ELR (cell line): ENCODE results near the gene ZNF516.

Source experiments
- DNase-seq: peaks from one replicate; pipeline ENCODE4 v3.0.0-alpha.2; 2015; ENCODE audit warnings: low read depth

The ZNF516 gene

GRCh38 chr18:76397631-76398030, 97.4 kb downstream of the ZNF516 start:
- no peak for DNase-seq

GRCh38 chr18:76396792-76397191, 98.2 kb downstream of the ZNF516 start:
- DNase-seq: no peak

GRCh38 chr18:76395609-76396008, 99.4 kb downstream of the ZNF516 start:
- DNase-seq: no peak

- peak; percentile 36 for DNase-seq
Measured at GRCh38 chr18:76394780-76395476, 100.1 kb downstream of the ZNF516 start.

GRCh38 chr18:76392349-76392748, 102.7 kb downstream of the ZNF516 start:
- DNase-seq: no peak

- no peak for DNase-seq
Measured at GRCh38 chr18:76391746-76392145, 103.3 kb downstream of the ZNF516 start.

GRCh38 chr18:76391038-76391437, 104.0 kb downstream of the ZNF516 start:
- DNase-seq: no peak

- no peak for DNase-seq
Measured at GRCh38 chr18:76390452-76391035, 104.5 kb downstream of the ZNF516 start.

GRCh38 chr18:76389716-76390115, 105.3 kb downstream of the ZNF516 start:
- DNase-seq: no peak

- no peak for DNase-seq
Measured at GRCh38 chr18:76388891-76389423, 106.1 kb downstream of the ZNF516 start.

GRCh38 chr18:76388261-76388660, 106.8 kb downstream of the ZNF516 start:
- no peak for DNase-seq

- DNase-seq: no peak
Measured at GRCh38 chr18:76387608-76388007, 107.4 kb downstream of the ZNF516 start.

GRCh38 chr18:76386886-76387285, 108.2 kb downstream of the ZNF516 start:
- no peak for DNase-seq

GRCh38 chr18:76386071-76386470, 109.0 kb downstream of the ZNF516 start:
- no peak for DNase-seq

GRCh38 chr18:76385681-76385975, 109.4 kb downstream of the ZNF516 start:
- DNase-seq: no peak

GRCh38 chr18:76384861-76385680, 110.0 kb downstream of the ZNF516 start:
- DNase-seq: no peak

GRCh38 chr18:76384114-76384790, 110.8 kb downstream of the ZNF516 start:
- no peak for DNase-seq

- no peak for DNase-seq
Measured at GRCh38 chr18:76383636-76384035, 111.4 kb downstream of the ZNF516 start.

- DNase-seq: no peak
Measured at GRCh38 chr18:76382275-76382674, 112.8 kb downstream of the ZNF516 start.

- peak; percentile 27 for DNase-seq
Measured at GRCh38 chr18:76380791-76381405, 114.1 kb downstream of the ZNF516 start.

GRCh38 chr18:76380127-76380729, 114.8 kb downstream of the ZNF516 start:
- no peak for DNase-seq
